Measurements from ENCODE around the gene SCAPER. TPM values are rescaled to one million over a fixed set of nuclear protein-coding genes. Genes with fewer than 3 reads are reported as not detected.
"Not testable (repeated sequence)": the region's sequence is repeated elsewhere in the genome, so short reads cannot be mapped to it uniquely, and the experiment has no call there.

The SCAPER gene
- total RNA-seq, 1 experiment from 2014 or later = 14.7 TPM

DNA sequence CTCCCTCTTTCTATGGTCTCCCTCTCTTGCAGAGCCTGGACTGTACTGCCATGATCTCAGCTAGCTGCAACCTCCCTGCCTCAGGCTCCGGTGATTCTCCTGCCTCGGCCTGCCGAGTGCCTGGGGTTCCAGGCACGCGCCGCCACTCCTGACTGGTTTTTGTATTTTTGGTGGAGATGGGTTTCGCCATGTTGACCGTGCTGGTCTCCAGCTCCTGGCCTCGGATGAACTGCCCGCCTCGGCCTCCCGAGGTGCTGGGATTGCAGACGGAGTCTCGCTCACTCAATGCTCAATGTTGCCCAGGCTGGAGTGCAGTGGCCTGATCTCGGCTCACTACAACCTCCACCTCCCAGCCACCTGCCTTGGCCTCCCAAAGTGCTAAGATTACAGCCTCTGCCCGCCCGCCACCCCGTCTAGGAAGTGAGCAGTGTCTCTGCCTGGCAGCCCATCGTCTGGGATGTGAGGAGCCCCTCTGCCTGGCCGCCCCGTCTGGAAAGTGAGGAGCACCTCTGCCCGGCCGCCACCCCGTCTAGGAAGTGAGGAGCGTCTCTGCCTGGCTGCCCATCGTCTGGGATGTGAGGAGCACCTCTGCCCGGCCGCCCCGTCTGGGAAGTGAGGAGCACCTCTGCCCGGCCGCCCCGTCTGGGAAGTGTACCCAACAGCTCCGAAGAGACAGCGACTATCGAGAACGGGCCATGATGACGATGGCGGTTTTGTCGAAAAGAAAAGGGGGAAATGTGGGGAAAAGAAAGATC lies 5.8 kb downstream of the SCAPER start:
- BruUV-seq (replicated peaks); POLR2A ChIA-PET; H3K36me3 ChIP-seq (ENCODE audit: control insufficient read depth in 1 of 2, insufficient read depth in 2 of 2, low read length in 2 of 2); H3K9me3 ChIP-seq (ENCODE audit: control insufficient read depth in 1 of 2, insufficient read depth in 1 of 2, low read depth in 1 of 2, low read length in 2 of 2); H3K79me2 ChIP-seq (ENCODE audit: insufficient read depth, low read length); H3K4me1 ChIP-seq (ENCODE audit: control insufficient read depth in 1 of 2, insufficient read depth in 2 of 2, low read length in 2 of 2); H3K27ac ChIP-seq (ENCODE audit: low read depth, low read length); H3K9me2 ChIP-seq (ENCODE audit: insufficient read depth); H3K27me3 ChIP-seq (ENCODE audit: insufficient read depth, low read length); H2AFZ ChIP-seq (ENCODE audit: low read depth, low read length, poor library complexity, severe bottlenecking); CTCF ChIA-PET; ATAC-seq; DNase-seq (ENCODE audit: low read depth, low spot score); RAD21 ChIA-PET (ENCODE audit: low non-redundant PET in 1 of 2, low total read pairs in 2 of 2, uncharacterized antibody in 2 of 2, unreplicated experiment in 2 of 2); H3K9ac ChIP-seq (ENCODE audit: low read length); H4K20me1 ChIP-seq (ENCODE audit: insufficient read depth); H3K4me3 ChIP-seq (replicated peaks in 1 of 2; ENCODE audit: low read depth in 1 of 2, low read length in 2 of 2); H3K4me2 ChIP-seq (ENCODE audit: low read length); intact Hi-C loops (cut with micrococcal nuclease): not testable (repeated sequence)

DNA sequence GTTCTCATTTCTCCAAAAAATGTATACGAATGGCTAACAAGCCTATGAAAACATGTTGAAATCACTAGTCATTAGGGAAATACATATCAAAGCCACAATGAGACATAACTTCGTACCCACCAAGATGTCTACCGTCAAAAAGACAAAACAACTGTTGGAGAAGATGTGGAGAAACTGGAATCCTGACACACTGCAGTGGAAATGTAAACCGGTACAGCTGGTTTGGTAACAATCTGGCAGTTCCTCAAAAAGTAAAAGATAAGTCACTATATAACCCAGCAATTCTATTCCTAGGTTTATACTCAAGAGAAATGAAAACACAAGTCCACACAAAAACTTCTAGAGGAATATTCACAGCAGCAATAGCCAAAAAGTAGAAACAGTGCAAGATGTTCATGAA lies 7.0 kb downstream of the SCAPER start:
- no TSS peak for BruUV-seq (replicated peaks)
- TF ChIP-seq, protein P1, sequence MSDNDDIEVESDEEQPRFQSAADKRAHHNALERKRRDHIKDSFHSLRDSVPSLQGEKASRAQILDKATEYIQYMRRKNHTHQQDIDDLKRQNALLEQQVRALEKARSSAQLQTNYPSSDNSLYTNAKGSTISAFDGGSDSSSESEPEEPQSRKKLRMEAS (IDR thresholded peaks at IDR 0.05) = no peak
- TF ChIP-seq POLR2A (IDR thresholded peaks at IDR 0.05; ENCODE audit: borderline replicate concordance, extremely low read depth, insufficient read depth, insufficient read length) (no peak), SP1 (IDR thresholded peaks at IDR 0.05; ENCODE audit: low read depth) (no peak), ZFX (IDR thresholded peaks at IDR 0.05) (no peak), EZH2 (IDR thresholded peaks at IDR 0.05) (no peak), TCF7L2 (IDR thresholded peaks at IDR 0.05; ENCODE audit: borderline replicate concordance, extremely low read depth, insufficient read depth, insufficient read length) (no peak), RAD21 (IDR thresholded peaks at IDR 0.05; ENCODE audit: low read depth) (no peak), JUND (IDR thresholded peaks at IDR 0.05) (no peak), FOSL1 (IDR thresholded peaks at IDR 0.05; ENCODE audit: low read depth) (no peak)
- TF ChIP-seq, protein P2, sequence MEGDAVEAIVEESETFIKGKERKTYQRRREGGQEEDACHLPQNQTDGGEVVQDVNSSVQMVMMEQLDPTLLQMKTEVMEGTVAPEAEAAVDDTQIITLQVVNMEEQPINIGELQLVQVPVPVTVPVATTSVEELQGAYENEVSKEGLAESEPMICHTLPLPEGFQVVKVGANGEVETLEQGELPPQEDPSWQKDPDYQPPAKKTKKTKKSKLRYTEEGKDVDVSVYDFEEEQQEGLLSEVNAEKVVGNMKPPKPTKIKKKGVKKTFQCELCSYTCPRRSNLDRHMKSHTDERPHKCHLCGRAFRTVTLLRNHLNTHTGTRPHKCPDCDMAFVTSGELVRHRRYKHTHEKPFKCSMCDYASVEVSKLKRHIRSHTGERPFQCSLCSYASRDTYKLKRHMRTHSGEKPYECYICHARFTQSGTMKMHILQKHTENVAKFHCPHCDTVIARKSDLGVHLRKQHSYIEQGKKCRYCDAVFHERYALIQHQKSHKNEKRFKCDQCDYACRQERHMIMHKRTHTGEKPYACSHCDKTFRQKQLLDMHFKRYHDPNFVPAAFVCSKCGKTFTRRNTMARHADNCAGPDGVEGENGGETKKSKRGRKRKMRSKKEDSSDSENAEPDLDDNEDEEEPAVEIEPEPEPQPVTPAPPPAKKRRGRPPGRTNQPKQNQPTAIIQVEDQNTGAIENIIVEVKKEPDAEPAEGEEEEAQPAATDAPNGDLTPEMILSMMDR (IDR thresholded peaks at IDR 0.05 in 2 of 3, conservative IDR thresholded peaks at IDR 0.05 in 1 of 3; ENCODE audit: borderline replicate concordance in 1 of 3, insufficient read depth in 1 of 3, low read depth in 2 of 3, low read length in 2 of 3) = no peak
- TF ChIP-seq, protein P3, sequence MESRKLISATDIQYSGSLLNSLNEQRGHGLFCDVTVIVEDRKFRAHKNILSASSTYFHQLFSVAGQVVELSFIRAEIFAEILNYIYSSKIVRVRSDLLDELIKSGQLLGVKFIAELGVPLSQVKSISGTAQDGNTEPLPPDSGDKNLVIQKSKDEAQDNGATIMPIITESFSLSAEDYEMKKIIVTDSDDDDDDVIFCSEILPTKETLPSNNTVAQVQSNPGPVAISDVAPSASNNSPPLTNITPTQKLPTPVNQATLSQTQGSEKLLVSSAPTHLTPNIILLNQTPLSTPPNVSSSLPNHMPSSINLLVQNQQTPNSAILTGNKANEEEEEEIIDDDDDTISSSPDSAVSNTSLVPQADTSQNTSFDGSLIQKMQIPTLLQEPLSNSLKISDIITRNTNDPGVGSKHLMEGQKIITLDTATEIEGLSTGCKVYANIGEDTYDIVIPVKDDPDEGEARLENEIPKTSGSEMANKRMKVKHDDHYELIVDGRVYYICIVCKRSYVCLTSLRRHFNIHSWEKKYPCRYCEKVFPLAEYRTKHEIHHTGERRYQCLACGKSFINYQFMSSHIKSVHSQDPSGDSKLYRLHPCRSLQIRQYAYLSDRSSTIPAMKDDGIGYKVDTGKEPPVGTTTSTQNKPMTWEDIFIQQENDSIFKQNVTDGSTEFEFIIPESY (IDR thresholded peaks at IDR 0.05; ENCODE audit: extremely low read depth, insufficient replicate concordance, low read length) = no peak
- TF ChIP-seq, protein P4, sequence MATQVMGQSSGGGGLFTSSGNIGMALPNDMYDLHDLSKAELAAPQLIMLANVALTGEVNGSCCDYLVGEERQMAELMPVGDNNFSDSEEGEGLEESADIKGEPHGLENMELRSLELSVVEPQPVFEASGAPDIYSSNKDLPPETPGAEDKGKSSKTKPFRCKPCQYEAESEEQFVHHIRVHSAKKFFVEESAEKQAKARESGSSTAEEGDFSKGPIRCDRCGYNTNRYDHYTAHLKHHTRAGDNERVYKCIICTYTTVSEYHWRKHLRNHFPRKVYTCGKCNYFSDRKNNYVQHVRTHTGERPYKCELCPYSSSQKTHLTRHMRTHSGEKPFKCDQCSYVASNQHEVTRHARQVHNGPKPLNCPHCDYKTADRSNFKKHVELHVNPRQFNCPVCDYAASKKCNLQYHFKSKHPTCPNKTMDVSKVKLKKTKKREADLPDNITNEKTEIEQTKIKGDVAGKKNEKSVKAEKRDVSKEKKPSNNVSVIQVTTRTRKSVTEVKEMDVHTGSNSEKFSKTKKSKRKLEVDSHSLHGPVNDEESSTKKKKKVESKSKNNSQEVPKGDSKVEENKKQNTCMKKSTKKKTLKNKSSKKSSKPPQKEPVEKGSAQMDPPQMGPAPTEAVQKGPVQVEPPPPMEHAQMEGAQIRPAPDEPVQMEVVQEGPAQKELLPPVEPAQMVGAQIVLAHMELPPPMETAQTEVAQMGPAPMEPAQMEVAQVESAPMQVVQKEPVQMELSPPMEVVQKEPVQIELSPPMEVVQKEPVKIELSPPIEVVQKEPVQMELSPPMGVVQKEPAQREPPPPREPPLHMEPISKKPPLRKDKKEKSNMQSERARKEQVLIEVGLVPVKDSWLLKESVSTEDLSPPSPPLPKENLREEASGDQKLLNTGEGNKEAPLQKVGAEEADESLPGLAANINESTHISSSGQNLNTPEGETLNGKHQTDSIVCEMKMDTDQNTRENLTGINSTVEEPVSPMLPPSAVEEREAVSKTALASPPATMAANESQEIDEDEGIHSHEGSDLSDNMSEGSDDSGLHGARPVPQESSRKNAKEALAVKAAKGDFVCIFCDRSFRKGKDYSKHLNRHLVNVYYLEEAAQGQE (IDR thresholded peaks at IDR 0.05; ENCODE audit: low read depth) = no peak

More for the DNA sequence above, 7.0 kb downstream of the SCAPER start:
- no peaks in the 10 kb centered on the region for H3K36me3 ChIP-seq (ENCODE audit: control insufficient read depth in 1 of 2, insufficient read depth in 2 of 2, low read length in 2 of 2)
- DNase-seq (ENCODE audit: low read depth, low spot score) (no peak), ATAC-seq (no peak)
- no peak overlapping the region for H3K4me3 ChIP-seq (replicated peaks in 1 of 2; ENCODE audit: low read depth in 1 of 2, low read length in 2 of 2)
- POLR2A ChIA-PET = no interaction called here
- H3K27ac ChIP-seq (ENCODE audit: low read depth, low read length) = no peak overlapping the region
- H3K4me2 ChIP-seq (ENCODE audit: low read length) = no peak overlapping the region
- intact Hi-C loops (cut with micrococcal nuclease) = no loop called here
- no peak overlapping the region for H2AFZ ChIP-seq (ENCODE audit: low read depth, low read length, poor library complexity, severe bottlenecking)
- 0 out of 2 replicates have a peak, but pooled peaks cover 6% of the 10 kb centered on the region for H4K20me1 ChIP-seq (ENCODE audit: insufficient read depth)
- H3K27me3 ChIP-seq (ENCODE audit: insufficient read depth, low read length) = no peaks in the 10 kb centered on the region
- RAD21 ChIA-PET (ENCODE audit: low non-redundant PET in 1 of 2, low total read pairs in 2 of 2, uncharacterized antibody in 2 of 2, unreplicated experiment in 2 of 2) = no interaction called here
- no peaks in the 10 kb centered on the region for H3K9me3 ChIP-seq (ENCODE audit: control insufficient read depth in 1 of 2, insufficient read depth in 1 of 2, low read depth in 1 of 2, low read length in 2 of 2)
- H3K9me2 ChIP-seq (ENCODE audit: insufficient read depth) = no peaks in the 10 kb centered on the region
- H3K9ac ChIP-seq (ENCODE audit: low read length) = no peak overlapping the region
- H3K79me2 ChIP-seq (ENCODE audit: insufficient read depth, low read length) = no peaks in the 10 kb centered on the region
- peaks cover 0 to 1% of the 10 kb centered on the region in 2 experiments; a peak in 1 of 4 replicates for H3K4me1 ChIP-seq (ENCODE audit: control insufficient read depth in 1 of 2, insufficient read depth in 2 of 2, low read length in 2 of 2)
- CTCF ChIA-PET = no interaction called here

Data from HCT116 (cell line).